Activated CD4-positive, CD25-positive, alpha-beta regulatory T cell treated with anti-CD3 and anti-CD28 coated beads, Interleukin-2, amount 50 U/mL, for 24 hours (primary cell): ENCODE measurements around the gene SURF6.

Experiments used
- ATAC-seq, 2 donors: fragments of 150-1000 bp; cut with Tn5 transposase; one replicate each; pipeline ENCODE4 v1.10.0; 2021; ENCODE audit warnings: mild to moderate bottlenecking in 1 of 2, moderate library complexity in 1 of 2

The SURF6 gene

DNA sequence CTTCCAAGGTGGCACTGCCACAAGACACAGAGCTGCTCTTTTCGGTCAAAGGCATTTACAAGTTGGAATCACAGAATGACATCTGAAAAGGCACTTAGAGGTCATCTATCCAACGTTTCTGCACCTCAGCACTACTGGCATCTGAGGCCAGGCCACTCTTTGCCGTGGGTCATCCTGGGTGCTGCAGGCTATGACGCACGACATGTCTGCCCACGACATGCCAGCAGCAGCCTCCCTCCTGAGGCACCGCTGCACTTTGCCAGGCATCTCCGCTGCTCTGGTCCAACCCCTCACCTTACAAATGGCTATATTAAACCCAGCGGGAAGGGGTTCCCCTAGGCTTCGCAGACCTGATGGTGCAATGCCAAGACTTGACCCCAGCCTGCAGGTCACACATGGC lies 31.8 kb upstream of the SURF6 start:
- no peak for ATAC-seq

- no peak for ATAC-seq
These were observed 31.2 kb upstream of the SURF6 start for GRCh38 chr9:133367221-133367620.

GRCh38 chr9:133366435-133366834 lies 30.4 kb upstream of the SURF6 start:
- ATAC-seq = no peak

- no peak for ATAC-seq
These were observed 26.5 kb upstream of the SURF6 start for GRCh38 chr9:133362359-133363044.

DNA sequence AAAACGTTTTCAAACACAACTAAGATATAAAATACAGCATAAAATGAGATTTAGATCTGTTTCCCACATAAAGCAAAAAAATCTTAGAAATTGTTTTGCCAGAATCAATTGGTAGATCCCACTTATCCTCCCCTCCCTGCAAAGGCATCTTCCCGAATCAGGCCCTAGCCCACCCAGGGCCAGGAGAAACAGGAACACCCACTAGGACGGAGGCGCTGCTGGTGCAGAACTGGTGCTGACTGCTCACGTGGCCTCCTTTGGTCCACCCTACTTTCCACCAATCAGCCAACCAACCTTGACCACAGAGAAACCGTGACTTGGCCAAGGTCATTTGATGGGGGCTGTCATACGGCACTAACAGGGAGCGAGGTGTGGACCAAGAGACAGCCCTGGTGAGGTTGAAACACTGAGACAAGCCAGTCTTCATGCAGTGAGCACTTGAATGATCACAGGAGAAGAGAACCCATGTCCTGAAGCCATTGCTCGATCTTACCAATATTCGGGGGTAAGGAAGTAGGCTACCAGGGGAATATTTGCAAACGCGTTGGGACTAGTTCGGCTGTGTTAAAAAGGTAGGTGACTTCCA lies 25.6 kb upstream of the SURF6 start:
- no peak for ATAC-seq

- no peak for ATAC-seq
These were observed 24.7 kb upstream of the SURF6 start for GRCh38 chr9:133360400-133361393.

DNA sequence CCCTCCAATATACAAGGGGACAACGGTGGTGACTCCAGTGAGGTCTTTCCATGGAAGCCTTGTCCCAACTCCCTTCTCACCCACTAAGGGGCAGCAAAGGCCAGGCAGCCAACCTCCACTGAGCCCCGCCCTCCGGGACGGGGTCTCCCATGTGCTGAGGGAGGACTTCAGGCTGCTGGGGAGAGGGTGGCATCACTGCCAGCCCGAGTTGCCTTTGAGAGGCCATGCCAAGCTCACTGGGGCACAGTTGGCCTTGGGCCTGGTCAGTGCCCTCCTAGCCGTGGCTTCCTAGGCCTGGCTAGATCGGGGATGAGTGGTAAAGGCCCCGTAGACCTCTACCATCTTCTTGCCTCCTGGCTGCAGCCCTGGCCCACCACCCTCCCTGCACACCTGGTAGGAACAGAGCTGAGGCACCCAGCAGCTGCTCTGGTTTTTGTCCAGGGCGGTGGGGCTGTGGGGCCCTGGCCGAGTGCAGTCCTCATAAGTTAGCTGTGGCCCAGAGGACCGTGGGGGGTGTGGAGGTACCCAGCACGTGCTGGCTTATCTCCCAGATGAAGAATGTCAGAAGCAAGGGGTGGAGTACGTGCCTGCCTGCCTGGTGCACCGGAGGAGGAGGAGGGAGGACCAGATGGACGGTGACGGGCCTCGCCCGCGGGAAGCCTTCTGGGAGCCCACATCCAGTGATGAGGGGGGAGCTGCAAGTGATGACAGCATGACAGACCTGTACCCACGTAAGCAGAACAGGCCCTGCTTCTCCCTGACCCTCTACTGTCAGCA lies 23.6 kb upstream of the SURF6 start:
- ATAC-seq = no peak

GRCh38 chr9:133357656-133358055 lies 21.7 kb upstream of the SURF6 start:
- ATAC-seq = no peak

DNA sequence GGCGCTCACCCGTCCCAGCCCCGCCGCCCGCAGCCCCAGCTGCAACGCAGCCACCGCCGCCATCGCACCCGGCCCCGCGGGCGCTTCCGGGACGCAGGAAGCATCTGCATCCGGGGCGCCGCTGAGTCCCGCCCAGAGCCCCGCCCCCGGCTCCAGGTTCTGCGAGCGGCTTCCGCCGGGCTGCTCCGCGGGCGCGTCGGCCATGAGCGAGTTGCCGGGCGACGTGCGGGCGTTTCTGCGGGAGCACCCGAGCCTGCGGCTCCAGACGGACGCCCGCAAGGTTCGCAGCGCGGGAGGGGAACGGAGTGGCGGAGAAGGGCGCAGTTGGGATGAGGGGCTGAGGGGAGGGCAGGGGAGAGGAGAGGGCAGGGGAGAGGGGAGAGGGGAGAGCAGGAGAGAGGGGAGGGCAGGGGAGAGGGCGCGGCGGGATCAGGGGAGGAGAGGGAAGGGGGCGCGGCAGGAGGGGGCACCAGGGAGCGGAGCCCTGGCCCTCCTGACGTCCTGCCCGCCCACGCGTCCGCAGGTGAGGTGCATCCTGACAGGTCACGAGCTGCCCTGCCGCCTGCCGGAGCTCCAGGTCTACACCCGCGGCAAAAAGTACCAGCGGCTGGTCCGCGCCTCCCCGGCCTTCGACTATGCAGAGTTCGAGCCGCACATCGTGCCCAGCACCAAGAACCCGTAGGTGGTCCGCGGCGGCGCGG lies 20.6 kb upstream of the SURF6 start, which contains the start of the genes SURF1 and SURF2:
TSS of gene SURF1 (minus strand) at position 97 of the 701 bp plus-strand sequence. CDS start at position 63, 34 bp downstream.
TSS of gene SURF2 (plus strand) at position 160 of the 701 bp plus-strand sequence. CDS start at position 203, 43 bp downstream.
- peak; percentile 88 to 89 for ATAC-seq

GRCh38 chr9:133355881-133356357 lies 19.9 kb upstream of the SURF6 start:
- ATAC-seq = peak; percentile 18 to 26

DNA sequence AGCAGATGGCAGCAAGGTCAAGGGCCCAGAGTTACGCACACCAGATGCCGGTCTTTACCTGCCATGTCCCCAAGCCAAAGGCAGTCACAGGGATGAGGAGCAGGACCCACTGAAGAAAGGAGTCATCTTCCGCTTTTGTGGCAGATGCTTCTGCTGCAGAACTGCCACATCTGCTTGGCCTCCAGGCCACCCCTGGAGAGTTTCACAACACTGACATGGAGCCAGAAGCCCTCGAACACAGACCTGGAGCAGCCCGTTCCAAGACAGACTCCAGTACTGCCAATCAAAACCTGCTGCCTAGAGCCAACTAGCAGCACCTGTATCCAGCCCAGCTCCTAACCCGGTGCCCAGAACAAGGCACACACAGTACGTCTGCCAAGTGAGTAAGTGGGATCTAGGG lies 18.8 kb upstream of the SURF6 start:
- ATAC-seq = no peak

- ATAC-seq = no peak
These were observed 17.6 kb upstream of the SURF6 start for GRCh38 chr9:133353548-133353947.

- ATAC-seq = no peak
These were observed 16.8 kb upstream of the SURF6 start for GRCh38 chr9:133352635-133353340.

GRCh38 chr9:133351908-133352634 lies 16.1 kb upstream of the SURF6 start:
- no peak for ATAC-seq

DNA sequence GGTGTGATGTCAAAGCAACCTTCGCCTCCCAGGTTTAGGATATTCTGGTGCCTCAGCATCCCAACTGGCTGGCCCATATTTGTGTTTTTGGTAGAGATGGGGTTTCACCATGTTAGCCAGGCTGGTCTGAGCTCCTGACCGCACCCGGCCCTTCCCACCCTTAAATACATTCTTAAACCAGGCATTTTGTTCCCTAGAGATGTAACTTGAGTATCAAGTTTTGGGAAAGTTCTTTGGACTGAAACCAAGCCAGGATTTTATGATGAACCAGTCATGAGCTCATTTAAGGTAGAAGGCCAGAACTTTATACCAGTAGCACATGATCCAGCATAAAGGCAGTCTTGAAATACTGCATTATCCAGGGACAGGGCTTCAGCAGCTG lies 15.5 kb upstream of the SURF6 start:
- no peak for ATAC-seq

GRCh38 chr9:133349965-133350616 lies 14.1 kb upstream of the SURF6 start:
- ATAC-seq = peak; percentile 14 to 22

- ATAC-seq = no peak
These were observed 13.0 kb upstream of the SURF6 start for GRCh38 chr9:133348718-133349573.

DNA sequence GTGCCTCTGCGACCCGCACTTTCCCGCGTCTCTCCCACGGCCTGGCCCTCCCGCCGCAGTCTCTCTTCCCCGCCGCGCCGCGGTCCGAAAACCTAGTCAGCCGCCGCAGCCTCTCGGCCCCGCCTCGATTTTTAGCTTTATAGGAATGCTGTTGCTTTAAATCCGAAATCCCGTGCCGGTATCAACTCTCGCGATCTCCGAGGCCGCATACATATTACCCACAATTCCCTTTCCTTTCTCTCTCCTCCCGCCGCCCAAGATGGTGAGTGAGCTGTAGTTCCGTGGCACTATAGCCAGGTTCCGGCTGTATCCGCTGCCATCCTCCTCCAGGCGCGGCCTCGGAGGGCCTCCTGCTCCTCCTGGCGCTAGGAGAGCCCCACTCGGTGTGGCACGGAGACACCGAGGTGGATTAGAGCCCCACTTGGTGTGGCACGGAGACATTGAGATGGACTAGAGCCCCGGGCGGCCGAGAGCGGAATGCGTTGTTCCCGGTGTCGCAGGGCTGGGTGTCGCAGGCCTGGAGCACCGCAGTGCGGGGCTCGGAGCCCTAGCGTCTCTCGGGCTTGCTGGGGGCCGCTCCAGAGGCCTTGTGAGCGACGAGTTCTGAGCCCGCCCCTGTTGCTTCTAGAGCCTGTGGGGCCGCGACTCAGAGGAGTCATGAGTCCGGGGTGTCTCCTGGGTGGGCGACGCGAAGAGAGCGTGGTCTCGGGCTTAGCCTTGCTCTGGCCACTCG lies 12.2 kb upstream of the SURF6 start, which contains the start of the genes MED22 and RPL7A:
TSS of gene MED22 (minus strand) at position 147 of the 733 bp plus-strand sequence. CDS start 1,469 bp downstream, outside the sequence.
TSS of gene RPL7A (plus strand) at position 234 of the 733 bp plus-strand sequence. CDS start at position 260, 26 bp downstream.
- peak; percentile 77 to 79 for ATAC-seq
